ENCODE results near the gene TMEM203.
A peak's percentile ranks its signal among the peaks of the same experiment; 100 is the strongest.

TMEM203 gene

DNA sequence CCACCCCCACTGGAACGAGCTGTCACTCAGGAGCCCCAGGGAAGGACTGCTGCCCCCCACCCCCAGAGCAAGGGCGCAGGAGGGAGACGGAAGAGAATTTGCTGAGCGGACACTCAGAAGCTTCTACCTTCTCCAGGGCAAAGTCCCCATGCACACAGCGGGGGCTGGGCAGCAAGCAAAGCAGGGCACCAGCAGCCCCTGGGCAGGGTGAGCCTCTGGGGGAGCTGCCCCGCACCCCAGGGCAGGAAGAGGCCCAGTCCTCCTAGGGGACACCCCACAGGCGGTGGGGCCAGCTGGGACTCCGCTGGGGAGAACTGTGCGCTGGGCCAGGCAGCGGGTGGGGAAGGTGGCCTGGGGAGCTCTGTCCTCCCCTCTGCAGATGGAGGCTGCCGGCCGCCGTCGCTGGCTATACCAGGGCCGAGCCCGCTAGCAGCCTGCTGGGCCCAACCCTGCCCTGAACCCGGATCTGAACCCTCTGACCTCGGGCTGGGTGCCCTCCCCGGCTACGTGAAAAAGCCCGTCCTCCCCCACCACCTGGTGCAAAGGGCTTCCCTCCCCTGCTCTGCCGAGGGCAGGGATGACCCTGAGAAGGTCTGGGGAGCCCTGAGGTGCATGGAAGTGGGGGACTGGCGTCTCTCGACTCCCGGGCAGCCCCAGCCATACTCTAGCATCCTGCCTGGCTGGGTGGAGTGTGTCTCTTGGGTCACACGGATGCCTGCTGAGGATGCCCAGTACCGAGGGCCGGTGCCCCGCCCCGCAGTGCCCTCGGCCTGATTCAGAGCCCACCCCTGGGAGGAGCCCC lies 24.7 kb upstream of the TMEM203 start:
- DNase-seq (ENCODE audit: low read depth): no peak
- H3K4me3 ChIP-seq (ENCODE audit: low read depth, low read length): no peak overlapping the region
- TF ChIP-seq, protein P1, sequence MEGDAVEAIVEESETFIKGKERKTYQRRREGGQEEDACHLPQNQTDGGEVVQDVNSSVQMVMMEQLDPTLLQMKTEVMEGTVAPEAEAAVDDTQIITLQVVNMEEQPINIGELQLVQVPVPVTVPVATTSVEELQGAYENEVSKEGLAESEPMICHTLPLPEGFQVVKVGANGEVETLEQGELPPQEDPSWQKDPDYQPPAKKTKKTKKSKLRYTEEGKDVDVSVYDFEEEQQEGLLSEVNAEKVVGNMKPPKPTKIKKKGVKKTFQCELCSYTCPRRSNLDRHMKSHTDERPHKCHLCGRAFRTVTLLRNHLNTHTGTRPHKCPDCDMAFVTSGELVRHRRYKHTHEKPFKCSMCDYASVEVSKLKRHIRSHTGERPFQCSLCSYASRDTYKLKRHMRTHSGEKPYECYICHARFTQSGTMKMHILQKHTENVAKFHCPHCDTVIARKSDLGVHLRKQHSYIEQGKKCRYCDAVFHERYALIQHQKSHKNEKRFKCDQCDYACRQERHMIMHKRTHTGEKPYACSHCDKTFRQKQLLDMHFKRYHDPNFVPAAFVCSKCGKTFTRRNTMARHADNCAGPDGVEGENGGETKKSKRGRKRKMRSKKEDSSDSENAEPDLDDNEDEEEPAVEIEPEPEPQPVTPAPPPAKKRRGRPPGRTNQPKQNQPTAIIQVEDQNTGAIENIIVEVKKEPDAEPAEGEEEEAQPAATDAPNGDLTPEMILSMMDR (IDR thresholded peaks at IDR 0.05; ENCODE audit: control insufficient read depth, extremely low read depth, insufficient read depth): no peak

DNA sequence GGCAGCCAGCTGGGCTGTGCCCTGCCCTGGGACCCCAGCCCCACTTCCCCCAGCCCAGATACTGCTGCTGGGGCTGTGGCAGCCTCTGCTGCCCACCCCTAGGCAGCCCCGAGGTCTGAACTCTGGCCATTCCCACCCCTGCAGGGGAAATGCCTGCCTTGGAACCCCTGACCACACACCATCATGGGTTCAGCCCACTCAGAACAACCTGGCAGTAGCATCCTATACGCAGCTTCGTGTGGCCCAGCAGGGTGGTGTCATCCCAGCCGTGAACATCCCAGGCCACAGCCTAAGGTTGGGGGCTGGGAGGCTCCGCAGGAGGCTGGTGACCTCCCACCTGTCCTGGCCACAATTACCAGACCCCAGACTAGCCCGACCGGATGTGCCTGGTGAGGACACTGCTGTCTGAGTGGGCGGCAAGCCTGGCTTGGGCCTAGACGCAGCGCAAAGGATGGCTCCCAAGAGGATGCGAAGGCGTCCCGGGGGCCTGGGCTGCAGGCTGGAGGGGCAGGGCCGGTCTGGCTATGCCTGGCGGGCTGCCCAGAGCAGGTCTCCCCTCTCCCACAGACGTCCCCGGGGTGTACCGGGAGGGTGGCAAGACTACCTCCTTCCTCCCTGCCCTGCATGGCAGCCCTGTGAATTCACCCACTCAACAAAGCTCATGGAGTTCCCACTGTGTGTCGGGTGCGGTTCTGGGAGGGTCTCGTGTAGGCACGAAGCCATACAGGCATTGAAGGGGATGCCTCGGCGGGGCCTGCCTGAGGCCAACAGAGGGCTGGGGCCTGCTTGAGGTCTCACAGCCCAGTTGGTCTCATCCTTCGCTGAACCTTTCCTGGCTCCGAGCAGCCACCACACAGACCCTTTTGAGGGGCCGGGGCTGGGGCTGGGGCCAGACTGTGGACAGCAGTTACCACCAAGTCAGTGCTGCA lies 23.8 kb upstream of the TMEM203 start:
- no peak for DNase-seq (ENCODE audit: low read depth)
- H3K4me3 ChIP-seq (ENCODE audit: low read depth, low read length): no peak overlapping the region
- TF ChIP-seq, protein P1 (IDR thresholded peaks at IDR 0.05; ENCODE audit: control insufficient read depth, extremely low read depth, insufficient read depth): no peak

DNA sequence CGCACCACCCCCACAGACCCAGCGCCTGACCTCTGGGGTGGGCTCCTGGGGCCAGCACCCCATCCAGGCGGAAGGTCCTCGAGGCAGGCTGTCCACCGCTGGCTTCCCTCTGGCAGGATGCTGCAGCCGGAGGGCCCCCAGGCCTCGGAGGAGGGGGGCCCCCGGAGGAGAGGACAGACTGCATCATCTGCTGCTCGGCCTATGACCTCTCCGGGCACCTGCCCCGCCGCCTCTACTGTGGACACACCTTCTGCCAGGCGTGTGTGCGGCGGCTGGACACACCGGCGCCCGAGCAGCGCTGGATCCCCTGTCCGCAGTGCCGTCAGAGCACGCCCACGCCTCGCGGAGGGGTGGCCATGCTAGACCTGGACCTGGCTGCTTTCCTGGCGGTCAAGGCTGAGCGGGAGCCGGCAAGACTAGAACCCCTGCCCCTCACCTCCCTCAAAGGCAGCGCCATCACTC lies 23.1 kb upstream of the TMEM203 start:
- TF ChIP-seq, protein P1 (IDR thresholded peaks at IDR 0.05; ENCODE audit: control insufficient read depth, extremely low read depth, insufficient read depth): no peak
- no peak for DNase-seq (ENCODE audit: low read depth)
- H3K4me3 ChIP-seq (ENCODE audit: low read depth, low read length): no peak overlapping the region

DNA sequence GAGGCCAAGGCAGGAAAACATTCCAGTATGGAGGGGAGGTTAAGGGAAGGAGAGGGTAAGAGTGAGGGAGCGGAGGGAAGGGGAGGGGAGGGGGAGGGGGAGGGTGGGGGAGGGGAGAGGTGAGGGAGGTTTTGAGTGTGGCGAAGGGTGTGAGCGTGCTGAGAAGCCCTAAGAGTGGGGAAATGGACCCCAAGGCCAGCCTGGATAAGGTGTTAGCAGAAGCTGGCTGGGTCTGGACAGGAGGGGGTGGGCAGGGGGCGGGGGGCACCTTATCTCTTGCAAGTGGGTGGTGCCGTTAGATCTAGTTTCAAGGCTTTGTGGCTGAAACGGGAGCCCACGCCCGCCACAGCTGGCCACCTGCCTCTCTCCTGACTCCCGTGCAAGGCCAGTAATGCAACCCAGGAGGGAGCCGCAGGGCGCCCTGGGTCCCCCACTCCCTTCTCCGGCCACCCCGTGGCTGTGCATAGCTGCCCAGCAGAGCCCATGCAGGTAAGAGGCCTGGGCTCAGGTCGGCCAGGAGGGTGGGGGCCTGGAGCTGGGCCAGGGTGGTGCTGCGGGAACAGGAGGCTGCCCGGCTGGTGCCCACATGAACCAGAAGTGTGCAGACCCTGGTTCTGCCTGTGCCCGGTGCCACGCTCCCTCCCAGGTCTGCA lies 22.5 kb upstream of the TMEM203 start:
- TF ChIP-seq, protein P1 (IDR thresholded peaks at IDR 0.05; ENCODE audit: control insufficient read depth, extremely low read depth, insufficient read depth): no peak
- no peak for DNase-seq (ENCODE audit: low read depth)
- no peak overlapping the region for H3K4me3 ChIP-seq (ENCODE audit: low read depth, low read length)

DNA sequence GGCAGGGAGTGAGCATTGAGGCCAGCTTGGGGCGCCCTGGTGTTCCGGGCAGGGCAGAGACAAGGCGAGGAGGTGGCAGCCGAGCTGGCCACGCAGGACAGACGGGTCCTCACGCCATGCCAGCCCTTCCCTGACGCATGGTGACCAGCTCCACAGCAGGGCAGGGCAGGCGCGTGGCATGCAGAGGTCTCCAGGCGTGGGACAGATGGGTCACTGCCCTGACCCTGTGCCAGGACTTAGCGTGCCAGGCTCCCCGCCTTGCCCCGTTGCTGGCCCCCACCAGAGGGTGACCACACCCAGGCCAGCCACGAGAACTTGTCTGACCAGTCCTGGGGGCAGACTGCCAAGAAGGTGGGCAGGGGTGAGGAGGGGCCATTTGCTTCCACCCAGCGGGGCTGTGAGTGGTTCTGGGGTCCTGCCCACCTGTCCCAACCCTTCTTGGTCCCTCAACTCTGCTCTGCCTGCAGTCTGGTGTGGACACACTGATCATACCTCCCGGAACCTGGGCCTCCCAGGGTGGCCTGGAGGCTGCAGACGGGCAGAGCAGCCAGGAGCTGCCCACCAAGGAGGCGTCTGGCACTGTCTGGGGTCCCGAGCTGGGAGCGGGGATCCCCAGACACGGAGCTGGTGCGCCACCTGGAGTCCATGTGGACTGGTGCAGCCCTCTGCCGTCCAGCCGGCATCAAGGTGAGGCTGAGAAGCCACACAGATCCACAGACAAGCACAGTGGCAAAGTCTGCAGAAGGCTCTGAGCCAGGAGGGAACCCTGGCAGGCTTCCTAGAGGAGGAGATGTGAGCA lies 21.8 kb upstream of the TMEM203 start, which contains the start of gene RNF224:
Gene RNF224 (plus strand): TSS at position 449 of the 799 bp plus-strand sequence. CDS start 834 bp downstream, outside the sequence.
- peak; percentile 83 for DNase-seq (ENCODE audit: low read depth)
- TF ChIP-seq, protein P1 (IDR thresholded peaks at IDR 0.05; ENCODE audit: control insufficient read depth, extremely low read depth, insufficient read depth): peak; percentile 87
- peak within 1 kb of the TSS; percentile 34 for H3K4me3 ChIP-seq (ENCODE audit: low read depth, low read length)

Data from LNCaP clone FGC (cell line).